H4 (cell line): ENCODE data around the gene DOCK1. TPM values are rescaled to one million over a fixed set of nuclear protein-coding genes. Genes with fewer than 3 reads are reported as not detected.

Source experiments
- DNase-seq: peaks from one replicate; pipeline ENCODE4 v3.0.0-alpha.2; 2015; ENCODE audit warnings: low spot score
- total RNA-seq: library from RNA; depleted of rRNA; stranded (reverse); fragments of >200 nt; shearing (Covaris generic); gene quantifications from 2 replicates; pipeline ENCODE4 v1.2.3, GENCODE V29; 2014

The DOCK1 gene
- total RNA-seq, 1 experiment from 2014 or later = 34.4 TPM

GRCh38 chr10:127035827-127036226 lies 130.6 kb downstream of the DOCK1 start:
- no peak for DNase-seq

- DNase-seq = no peak
These were observed 131.8 kb downstream of the DOCK1 start for GRCh38 chr10:127036987-127037386.

GRCh38 chr10:127039435-127039834 lies 134.2 kb downstream of the DOCK1 start:
- DNase-seq = no peak

DNA sequence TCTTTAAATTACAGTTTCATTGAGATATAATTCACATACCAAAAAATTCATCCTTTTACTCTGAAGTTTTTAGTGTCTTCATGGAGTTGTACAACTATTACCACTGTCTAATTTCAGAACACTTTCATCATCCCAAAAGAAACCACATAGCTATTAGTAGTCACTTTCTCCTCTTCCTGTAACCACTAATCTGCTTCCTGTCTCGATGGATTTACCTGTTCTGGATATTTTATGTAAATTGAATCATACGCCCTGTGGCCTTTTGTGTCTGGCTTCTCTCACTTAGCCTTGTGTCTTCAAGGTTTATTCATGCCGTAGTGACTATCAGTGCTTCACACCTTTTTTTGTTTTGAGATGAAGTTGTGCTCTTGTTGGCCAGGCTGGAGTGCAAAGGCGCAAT lies 135.5 kb downstream of the DOCK1 start:
- DNase-seq = no peak

DNA sequence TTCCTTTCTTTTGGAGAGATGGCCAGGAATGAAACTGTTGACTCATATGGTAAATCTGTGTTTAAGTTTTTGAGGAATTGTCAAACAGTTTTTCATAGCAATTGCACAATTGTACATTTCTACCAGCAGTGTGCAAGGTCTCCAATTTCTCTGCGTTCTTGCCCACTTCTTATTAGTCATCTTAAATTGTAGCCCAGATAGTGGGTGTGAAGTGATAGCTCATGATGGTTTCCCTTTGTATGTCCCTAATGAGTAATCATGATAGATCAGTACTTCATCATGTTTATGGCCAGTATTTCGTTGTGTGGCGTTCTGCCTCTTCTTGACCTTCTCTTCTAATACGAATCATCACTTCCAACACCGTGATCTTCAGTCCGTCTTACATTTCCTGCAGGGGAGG lies 136.3 kb downstream of the DOCK1 start:
- DNase-seq = no peak

GRCh38 chr10:127043301-127043700 lies 138.1 kb downstream of the DOCK1 start:
- DNase-seq = no peak

DNA sequence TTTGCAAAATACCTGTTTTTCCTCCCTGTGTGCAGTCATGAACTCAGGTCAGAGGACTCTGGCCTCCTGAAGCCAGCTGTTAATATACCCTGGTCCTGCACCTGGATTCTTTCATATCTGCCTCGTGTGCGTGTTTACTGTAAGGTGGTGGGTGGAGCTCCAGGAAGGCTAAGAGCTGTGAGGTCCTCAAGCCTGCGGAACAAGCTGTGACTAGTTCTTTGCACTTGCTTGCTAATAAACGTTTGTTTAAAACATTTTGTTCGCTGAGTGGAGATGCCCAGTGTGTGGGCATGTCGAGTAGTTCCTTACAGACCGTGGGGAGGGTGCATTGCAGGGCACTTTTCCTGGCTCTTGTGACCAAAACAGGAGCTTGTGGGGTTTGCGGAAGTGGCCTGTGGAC lies 139.0 kb downstream of the DOCK1 start:
- no peak for DNase-seq

DNA sequence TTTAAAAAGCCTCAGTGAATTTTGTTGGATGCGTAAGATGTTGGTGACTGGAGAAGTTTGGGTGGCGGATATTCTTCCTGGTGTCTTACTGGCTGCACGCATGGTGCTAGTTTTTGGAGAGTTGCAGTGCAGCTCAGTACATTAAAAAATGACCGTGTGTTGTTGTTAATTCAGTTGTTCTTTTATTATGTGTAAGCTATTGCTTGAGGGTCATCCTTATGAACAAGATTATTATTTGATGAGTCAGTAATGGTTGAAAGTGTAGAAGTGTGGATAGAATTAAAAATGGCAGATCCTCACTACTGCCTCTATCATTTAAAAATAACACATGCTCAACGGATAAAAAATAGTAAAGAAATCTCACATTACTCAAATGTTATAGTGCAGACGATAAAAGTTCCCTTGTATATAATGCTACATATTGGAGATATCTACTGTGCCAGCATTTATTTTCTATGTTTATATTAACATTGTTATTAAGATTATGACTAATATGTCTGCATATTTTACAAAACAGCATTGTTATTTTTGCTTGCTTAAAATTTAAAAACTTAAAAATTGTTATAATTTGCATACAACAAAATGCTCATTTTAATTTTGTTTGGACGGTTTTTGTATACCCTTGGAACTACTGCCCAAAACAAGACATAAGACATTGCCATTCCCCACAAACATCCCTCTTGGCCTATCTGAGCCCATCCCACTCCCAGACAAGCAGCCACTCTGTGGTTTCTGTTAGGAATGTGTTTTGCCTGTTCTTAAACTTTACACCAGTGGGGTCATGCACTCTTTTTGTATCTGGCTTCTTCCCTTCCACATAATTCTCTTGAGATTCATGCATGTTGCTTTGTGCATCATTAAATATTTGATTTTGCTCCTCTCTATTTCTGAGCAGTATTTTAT lies 142.0 kb downstream of the DOCK1 start:
- DNase-seq = no peak

DNA sequence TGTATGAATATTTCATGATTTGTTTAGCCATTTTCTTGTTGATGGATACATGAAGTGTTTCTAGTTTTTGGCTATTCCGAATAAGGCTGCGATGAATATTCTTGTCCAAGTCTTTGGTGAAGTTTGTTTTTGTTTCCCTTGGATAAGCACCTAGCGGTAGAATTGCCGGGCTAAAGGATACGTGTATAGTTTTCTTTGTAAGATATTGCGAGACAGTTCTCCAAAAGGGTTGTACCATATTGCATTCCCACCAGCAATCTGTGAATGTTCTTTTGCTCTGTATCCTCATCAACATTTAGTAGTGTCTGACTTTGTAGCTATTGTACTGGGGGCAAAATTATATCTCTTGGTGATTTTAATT lies 142.6 kb downstream of the DOCK1 start:
- no peak for DNase-seq

- DNase-seq = no peak
These were observed 143.4 kb downstream of the DOCK1 start for GRCh38 chr10:127048630-127049029.

DNA sequence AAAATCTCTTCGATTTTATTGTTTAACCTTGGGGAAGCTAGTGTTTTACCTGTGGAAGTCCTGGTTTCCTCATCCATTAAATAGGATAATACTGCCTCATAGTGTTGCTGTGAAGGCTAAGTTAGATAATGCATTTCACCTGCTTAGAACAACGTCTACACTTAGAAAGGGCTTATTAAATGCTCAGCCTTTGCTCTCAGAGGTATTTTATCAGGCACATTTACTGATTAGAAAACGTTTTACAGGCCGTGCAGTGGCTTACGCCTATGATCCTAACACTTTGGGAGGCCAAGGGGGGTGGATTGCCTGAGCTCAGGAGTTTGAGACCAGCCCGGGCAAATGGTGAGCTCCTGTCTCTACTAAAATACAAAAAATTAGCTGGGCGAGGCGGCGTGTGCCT lies 146.8 kb downstream of the DOCK1 start:
- DNase-seq = no peak

DNA sequence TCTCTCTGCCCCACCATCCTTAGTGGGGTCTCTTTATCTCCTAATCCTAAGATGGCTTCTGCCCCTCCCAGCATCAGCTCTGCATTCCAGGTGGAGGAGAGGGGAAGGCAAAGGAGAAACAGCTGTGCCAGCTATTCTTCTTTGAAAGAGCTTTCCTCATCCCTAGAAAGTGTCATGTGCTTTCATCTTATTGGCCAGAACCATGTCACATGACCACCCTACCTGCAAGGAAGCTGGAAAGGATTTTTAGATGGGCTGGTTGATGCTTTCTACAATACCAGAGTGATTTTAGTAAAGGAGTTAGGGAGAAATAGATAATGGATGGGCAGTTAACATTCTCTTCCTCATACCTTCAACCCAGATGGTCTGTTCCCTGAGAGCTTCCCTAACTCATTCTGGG lies 150.0 kb downstream of the DOCK1 start:
- no peak for DNase-seq

- no peak for DNase-seq
These were observed 154.1 kb downstream of the DOCK1 start for GRCh38 chr10:127059314-127059713.

DNA sequence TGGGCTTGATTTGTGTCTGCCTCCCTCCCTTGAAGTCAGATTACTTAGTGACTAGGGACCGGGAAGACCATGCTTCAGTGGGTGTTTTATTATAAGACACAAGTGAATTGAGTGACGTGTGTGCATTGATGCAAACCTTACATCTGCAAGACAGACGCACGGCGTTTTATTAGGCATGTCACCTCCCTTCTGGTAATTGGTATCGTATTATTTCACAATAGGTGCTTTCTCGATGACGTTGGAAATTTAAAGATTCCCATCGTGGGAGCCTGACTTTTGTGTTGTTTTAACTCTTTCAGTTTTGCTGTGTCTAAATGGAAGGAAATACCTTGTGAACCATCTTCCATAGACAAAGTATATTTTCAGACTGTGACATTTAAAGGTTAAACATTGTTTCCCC lies 158.5 kb downstream of the DOCK1 start:
- DNase-seq = no peak

DNA sequence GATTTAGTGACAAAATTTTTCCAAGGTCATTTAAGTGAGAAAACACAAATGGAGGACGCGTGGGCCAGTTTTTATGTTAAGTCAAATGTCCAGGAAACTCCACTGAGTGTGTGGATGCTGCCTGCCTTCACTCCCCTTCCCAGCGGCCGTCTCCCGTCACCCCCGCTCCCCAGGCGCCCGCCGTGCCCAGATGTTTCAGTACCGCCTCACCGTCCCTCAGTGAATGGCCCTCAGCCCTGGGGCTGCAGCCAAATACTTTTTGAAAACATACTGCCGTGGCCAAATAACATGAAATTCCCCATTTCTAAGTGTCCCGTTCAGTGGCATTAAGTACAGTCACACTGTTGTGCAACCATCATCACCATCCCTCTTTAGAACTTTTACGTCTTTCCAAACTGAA lies 159.2 kb downstream of the DOCK1 start:
- no peak for DNase-seq

DNA sequence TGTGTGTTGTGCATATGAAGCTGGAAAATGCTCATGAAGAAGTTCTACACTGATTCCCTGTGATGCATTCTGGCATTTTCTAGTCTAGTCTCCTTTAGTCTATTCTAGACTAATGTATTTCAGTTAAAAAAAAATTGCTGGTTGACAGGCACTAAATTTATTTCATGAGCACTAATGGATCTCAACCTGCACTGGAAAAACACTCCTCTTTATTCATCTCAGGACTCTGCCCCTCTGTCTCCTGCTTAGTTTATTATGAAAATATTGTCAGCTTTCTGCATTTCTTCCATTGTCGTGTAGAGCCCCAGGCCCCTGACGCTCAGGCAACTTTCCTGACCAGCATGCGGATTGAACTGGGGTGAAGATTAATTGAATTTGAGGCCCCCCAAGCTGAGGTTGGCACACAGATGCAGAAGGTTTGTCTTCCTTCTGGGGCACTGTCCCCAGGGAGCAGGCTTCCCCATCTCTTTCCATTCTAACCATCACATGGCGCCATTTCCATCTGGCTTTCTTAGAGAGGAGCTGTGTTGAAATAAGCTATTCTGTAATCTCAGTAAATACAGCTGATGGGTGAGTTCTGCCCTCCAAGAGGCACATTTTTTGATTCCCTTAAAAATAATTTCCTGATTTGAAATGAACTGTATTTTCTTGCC lies 162.4 kb downstream of the DOCK1 start:
- DNase-seq = no peak

DNA sequence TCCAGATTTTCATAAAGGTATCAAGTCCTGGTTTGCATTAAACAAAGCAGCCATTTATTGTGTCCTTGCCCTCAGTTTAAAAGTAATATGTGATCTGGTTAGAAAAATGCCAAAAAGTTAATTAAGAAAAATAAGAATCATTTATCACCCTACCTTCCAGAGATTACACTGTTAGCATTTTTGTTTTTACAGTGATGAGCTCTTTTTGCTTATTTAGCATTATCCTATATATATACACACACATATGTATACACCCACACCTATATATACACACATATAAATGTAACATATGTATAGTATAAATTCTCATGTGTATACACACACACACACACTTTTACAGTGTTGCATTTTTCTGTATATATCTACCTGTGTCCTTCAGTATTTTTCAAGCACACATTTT lies 163.3 kb downstream of the DOCK1 start:
- no peak for DNase-seq

GRCh38 chr10:127069436-127069835 lies 164.2 kb downstream of the DOCK1 start:
- no peak for DNase-seq

GRCh38 chr10:127071126-127071525 lies 165.9 kb downstream of the DOCK1 start:
- no peak for DNase-seq

GRCh38 chr10:127073666-127074065 lies 168.4 kb downstream of the DOCK1 start:
- DNase-seq = no peak

- DNase-seq = no peak
These were observed 174.2 kb downstream of the DOCK1 start for GRCh38 chr10:127079392-127079791.

DNA sequence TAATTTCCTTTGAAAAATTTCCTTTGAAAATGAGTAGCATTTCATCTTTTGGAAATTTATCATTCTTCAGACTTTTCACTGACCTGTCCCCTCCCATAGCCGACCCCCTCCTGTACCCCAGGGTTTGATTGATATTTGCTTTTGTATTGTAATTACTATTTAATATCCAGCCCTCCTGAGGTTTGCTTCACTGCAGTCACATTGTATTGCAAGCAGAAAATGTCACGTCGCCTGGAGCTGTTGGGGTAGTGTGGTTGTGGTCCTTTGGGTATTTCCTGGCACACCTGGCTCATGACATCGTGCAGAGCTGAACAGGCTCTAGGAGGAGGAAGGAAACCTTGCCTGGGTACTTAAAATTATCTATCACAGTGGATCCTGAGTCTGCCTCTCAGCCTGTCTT lies 175.1 kb downstream of the DOCK1 start:
- DNase-seq = no peak

DNA sequence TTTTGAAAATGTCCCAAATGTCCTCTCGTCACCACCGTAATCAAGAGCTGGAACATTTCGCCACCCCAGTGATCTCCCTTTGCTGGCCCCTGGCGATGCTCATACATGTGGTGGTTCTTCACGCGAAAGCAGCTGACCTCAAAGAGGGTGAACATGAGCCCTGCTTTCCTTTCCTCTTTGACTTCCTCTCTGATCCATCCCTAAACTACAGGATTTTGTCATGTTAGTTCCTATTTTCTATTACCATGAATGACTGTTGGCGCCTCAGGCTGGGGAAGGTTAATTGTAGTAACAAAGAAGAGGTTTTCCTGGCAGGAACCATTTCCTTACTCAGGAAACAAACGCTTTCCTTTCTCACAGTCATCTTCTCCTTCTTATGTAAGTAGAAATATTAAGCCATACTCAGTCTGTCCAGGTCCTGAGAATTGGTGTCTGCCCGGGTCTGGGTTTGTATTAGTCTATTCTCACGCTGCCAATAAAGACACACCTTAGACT lies 176.7 kb downstream of the DOCK1 start:
- no peak for DNase-seq
